Activated T-cell treated with anti-CD3 and anti-CD28 coated beads for 24 hours (primary cell): ENCODE data around the gene PPP6C.
"Not testable (repeated sequence)": the region's sequence is repeated elsewhere in the genome, so short reads cannot be mapped to it uniquely, and the experiment has no call there.

Experiments used
- DNase-seq: peaks from one replicate; pipeline ENCODE4 v3.0.0-alpha.2; 2020; ENCODE audit warnings: low read depth

Gene PPP6C

GRCh38 chr9:125141251-125141650, 48.4 kb downstream of the PPP6C start:
- DNase-seq: no peak

GRCh38 chr9:125140576-125140975, 49.0 kb downstream of the PPP6C start:
- no peak for DNase-seq

- no peak for DNase-seq
These were observed 52.4 kb downstream of the PPP6C start for GRCh38 chr9:125137200-125137599.

GRCh38 chr9:125134976-125135375, 54.6 kb downstream of the PPP6C start:
- DNase-seq: no peak

GRCh38 chr9:125133403-125134329, 55.9 kb downstream of the PPP6C start:
- no peak for DNase-seq

- no peak for DNase-seq
These were observed 57.8 kb downstream of the PPP6C start for GRCh38 chr9:125131778-125132177.

- peak; percentile 49 for DNase-seq
These were observed 63.4 kb downstream of the PPP6C start for GRCh38 chr9:125126019-125126746.

GRCh38 chr9:125125523-125125922, 64.1 kb downstream of the PPP6C start:
- no peak for DNase-seq

GRCh38 chr9:125121146-125121545, 68.5 kb downstream of the PPP6C start:
- no peak for DNase-seq

GRCh38 chr9:125119643-125120286, 69.8 kb downstream of the PPP6C start:
- no peak for DNase-seq

- not testable (repeated sequence) for DNase-seq
These were observed 70.9 kb downstream of the PPP6C start for GRCh38 chr9:125118696-125119095.

GRCh38 chr9:125114503-125114902, 75.1 kb downstream of the PPP6C start:
- DNase-seq: not testable (repeated sequence)

- DNase-seq: no peak
These were observed 79.1 kb downstream of the PPP6C start for GRCh38 chr9:125110464-125110863.

GRCh38 chr9:125108541-125108940, 81.1 kb downstream of the PPP6C start:
- DNase-seq: not testable (repeated sequence)

- no peak for DNase-seq
These were observed 83.2 kb downstream of the PPP6C start for GRCh38 chr9:125106285-125106893.

- no peak for DNase-seq
These were observed 85.7 kb downstream of the PPP6C start for GRCh38 chr9:125103770-125104460.

GRCh38 chr9:125103021-125103420, 86.6 kb downstream of the PPP6C start:
- DNase-seq: no peak

- no peak for DNase-seq
These were observed 88.8 kb downstream of the PPP6C start for GRCh38 chr9:125100822-125101221.

- no peak for DNase-seq
These were observed 89.8 kb downstream of the PPP6C start for GRCh38 chr9:125099816-125100215.
